Mesendoderm (in vitro differentiated cells): Measurements from ENCODE around the gene CRYBG1. TPM values are rescaled to one million over a fixed set of nuclear protein-coding genes. Genes with fewer than 3 reads are reported as not detected.

ENCODE experiments used
- DNase-seq: peaks from one replicate; pipeline ENCODE4 v3.0.0; 2013
- H2AK5ac ChIP-seq: 2 replicates; pipeline ENCODE4 v1.6.1; 2013; ENCODE audit warnings: low read length, inconsistent platforms
- H2BK120ac ChIP-seq: 2 replicates; pipeline ENCODE4 v1.6.1; 2013; ENCODE audit warnings: low read depth, mild to moderate bottlenecking, low read length, moderate library complexity, mixed read lengths
- H2BK15ac ChIP-seq: replicated peaks from 2 replicates; pipeline ENCODE4 v1.6.1; 2013; ENCODE audit warnings: low read depth, mild to moderate bottlenecking, moderate library complexity
- H2BK5ac ChIP-seq: 2 replicates; pipeline ENCODE4 v1.6.1; 2013; ENCODE audit warnings: low read length, inconsistent platforms
- H3K18ac ChIP-seq: 2 replicates; pipeline ENCODE4 v1.6.1; 2013; ENCODE audit warnings: mild to moderate bottlenecking, low read length, mixed read lengths
- H3K23ac ChIP-seq: one replicate; pipeline ENCODE4 v1.6.1; 2013; ENCODE audit warnings: low read length
- H3K27ac ChIP-seq: 2 replicates; pipeline ENCODE4 v1.5.1; 2013; ENCODE audit warnings: low read depth, mild to moderate bottlenecking, inconsistent platforms, low read length, moderate library complexity
- H3K27me3 ChIP-seq: 2 replicates; pipeline ENCODE4 v1.6.1; 2013; ENCODE audit warnings: low read length, control low read depth, mild to moderate bottlenecking, inconsistent platforms; ENCODE audit not compliant: insufficient read depth, poor library complexity
- H3K36me3 ChIP-seq: 2 replicates; pipeline ENCODE4 v1.6.1; 2013; ENCODE audit warnings: low read length, inconsistent platforms; ENCODE audit not compliant: control insufficient read depth, insufficient read depth
- H3K4ac ChIP-seq: one replicate; pipeline ENCODE4 v1.6.1; 2013; ENCODE audit warnings: low read depth, mild to moderate bottlenecking, low read length, moderate library complexity
- H3K4me1 ChIP-seq: 2 replicates; pipeline ENCODE4 v1.6.1; 2013; ENCODE audit warnings: low read depth, low read length, inconsistent platforms; ENCODE audit not compliant: control insufficient read depth
- H3K4me2 ChIP-seq: 2 replicates; pipeline ENCODE4 v1.6.1; 2013; ENCODE audit warnings: low read length
- H3K4me3 ChIP-seq: 2 replicates; pipeline ENCODE4 v1.5.1; 2013; ENCODE audit warnings: mild to moderate bottlenecking, low read length
- H3K56ac ChIP-seq: one replicate; pipeline ENCODE4 v1.6.1; 2013; ENCODE audit warnings: low read length
- H3K79me1 ChIP-seq: 2 replicates; pipeline ENCODE4 v1.6.1; 2013; ENCODE audit warnings: low read length, inconsistent platforms
- H3K79me2 ChIP-seq: 2 replicates; pipeline ENCODE4 v1.6.1; 2013; ENCODE audit warnings: mild to moderate bottlenecking, low read length; ENCODE audit not compliant: control insufficient read depth, insufficient read depth
- H3K9ac ChIP-seq: 2 replicates; pipeline ENCODE4 v1.6.1; 2013; ENCODE audit warnings: low read length, inconsistent platforms
- H4K5ac ChIP-seq: one replicate; pipeline ENCODE4 v1.6.1; 2013; ENCODE audit warnings: low read length
- H4K8ac ChIP-seq: one replicate; pipeline ENCODE4 v1.6.1; 2013; ENCODE audit warnings: low read depth, mild to moderate bottlenecking, control low read depth, low read length, moderate library complexity
- whole genome bisulfite sequencing: extraction: QIAGEN DNeasy Blood & Tissue Kit; methylation state at CpG from one replicate; pipeline ENCODE4 v1.1.7; 2013; ENCODE audit warnings: low lambda C conversion rate, missing lambda C conversion rate; ENCODE audit not compliant: insufficient coverage; ENCODE audit errors: extremely low coverage; 5-methylcytosine and 5-hydroxymethylcytosine counted together
- polyA plus RNA-seq, 2 experiments: library from polyadenylated mRNA; stranded (reverse); fragments of 200-250 nt; gene quantifications; one replicate each; pipeline ENCODE4 v1.2.3, GENCODE V29; 2013

The CRYBG1 gene
- 1.1 TPM for polyA plus RNA-seq (2013, experiment 1 of 2)
- polyA plus RNA-seq (2013, experiment 2 of 2), result 1.2 TPM

- Histone ChIP-seq H3K4me3 (peak within 1 kb of the TSS; percentile 28), H2BK5ac (no peak within 1 kb of the TSS), H3K27ac (no peak within 1 kb of the TSS), H3K79me1 (no peaks in the 10 kb centered on the region), H2BK15ac (no peak within 1 kb of the TSS), H3K4me2 (peak within 1 kb of the TSS; percentile 61), H3K18ac (no peak within 1 kb of the TSS), H3K4me1 (no peaks in the 10 kb centered on the region), H2AK5ac (no peak within 1 kb of the TSS), H4K8ac (no peak within 1 kb of the TSS), H3K27me3 (peaks cover 4% of the 10 kb centered on the region), H3K9ac (peak within 1 kb of the TSS; percentile 46), H3K36me3 (no peaks in the 10 kb centered on the region), H2BK120ac (no peak within 1 kb of the TSS), H3K4ac (no peak within 1 kb of the TSS), H3K23ac (no peak within 1 kb of the TSS), H3K56ac (peak within 1 kb of the TSS; percentile 82), H4K5ac (no peak within 1 kb of the TSS), H3K79me2 (no peaks in the 10 kb centered on the region)
- peak; percentile 91 for DNase-seq
- no CpG with 5 or more reads among the region's 66 CpGs for WGBS
Observed at GRCh38 chr6:106360410-106360988, at the start of gene CRYBG1. CRYBG1 (plus strand) TSS chr6:106360717; CDS start chr6:106360909, 192 bp downstream.

GRCh38 chr6:106315765-106316374 is 44.6 kb upstream of the CRYBG1 start:
- Histone ChIP-seq H3K79me1 (peaks cover 11% of the 10 kb centered on the region), H3K79me2 (peaks cover 21% of the 10 kb centered on the region), H3K4me3 (no peak overlapping the region), H2BK15ac (no peak overlapping the region), H3K36me3 (no peaks in the 10 kb centered on the region), H3K27me3 (no peaks in the 10 kb centered on the region), H3K56ac (no peak overlapping the region), H3K9ac (no peak overlapping the region), H3K4ac (no peak overlapping the region), H3K27ac (no peak overlapping the region), H3K4me2 (no peak overlapping the region), H2BK120ac (no peak overlapping the region), H3K23ac (no peak overlapping the region), H2BK5ac (no peak overlapping the region), H3K18ac (no peak overlapping the region), H2AK5ac (no peak overlapping the region), H4K5ac (no peak overlapping the region), H4K8ac (no peak overlapping the region), H3K4me1 (peaks cover 4% of the 10 kb centered on the region)
- WGBS, result no CpG with 5 or more reads among the region's 6 CpGs
- no peak for DNase-seq

- no peak overlapping the region for H3K18ac ChIP-seq
- H3K4ac ChIP-seq, result no peak overlapping the region
- no CpG with 5 or more reads among the region's 3 CpGs for WGBS
- H2BK5ac ChIP-seq, result no peak overlapping the region
- no peak overlapping the region for H2BK15ac ChIP-seq
- peaks cover 11% of the 10 kb centered on the region for H3K79me1 ChIP-seq
- H3K4me2 ChIP-seq, result no peak overlapping the region
- no peak overlapping the region for H2AK5ac ChIP-seq
- no peak overlapping the region for H3K27ac ChIP-seq
- H2BK120ac ChIP-seq, result no peak overlapping the region
- no peaks in the 10 kb centered on the region for H3K27me3 ChIP-seq
- DNase-seq, result no peak
- no peak overlapping the region for H3K4me3 ChIP-seq
- H3K79me2 ChIP-seq, result peaks cover 24% of the 10 kb centered on the region
- H3K23ac ChIP-seq, result no peak overlapping the region
- peaks cover 4% of the 10 kb centered on the region for H3K4me1 ChIP-seq
- H4K8ac ChIP-seq, result no peak overlapping the region
- H3K9ac ChIP-seq, result no peak overlapping the region
- H3K36me3 ChIP-seq, result no peaks in the 10 kb centered on the region
- H3K56ac ChIP-seq, result no peak overlapping the region
- H4K5ac ChIP-seq, result no peak overlapping the region
Observed at GRCh38 chr6:106316375-106316766, 44.1 kb upstream of the CRYBG1 start.

GRCh38 chr6:106318061-106318460 is 42.5 kb upstream of the CRYBG1 start:
- Histone ChIP-seq H4K8ac (no peak overlapping the region), H2AK5ac (no peak overlapping the region), H3K79me1 (peaks cover 10% of the 10 kb centered on the region), H4K5ac (no peak overlapping the region), H3K4me3 (no peak overlapping the region), H2BK5ac (no peak overlapping the region), H2BK120ac (no peak overlapping the region), H3K36me3 (no peaks in the 10 kb centered on the region), H3K9ac (no peak overlapping the region), H3K4me2 (no peak overlapping the region), H3K56ac (no peak overlapping the region), H3K4me1 (peaks cover 2% of the 10 kb centered on the region), H2BK15ac (no peak overlapping the region), H3K27ac (no peak overlapping the region), H3K23ac (no peak overlapping the region), H3K18ac (no peak overlapping the region), H3K4ac (no peak overlapping the region), H3K79me2 (peaks cover 33% of the 10 kb centered on the region), H3K27me3 (no peaks in the 10 kb centered on the region)
- no peak for DNase-seq
- WGBS, result no CpG with 5 or more reads among the region's 2 CpGs

GRCh38 chr6:106318851-106319250 is 41.7 kb upstream of the CRYBG1 start:
- H4K8ac ChIP-seq, result no peak overlapping the region
- H3K36me3 ChIP-seq, result no peaks in the 10 kb centered on the region
- H2BK5ac ChIP-seq, result no peak overlapping the region
- no peak overlapping the region for H3K18ac ChIP-seq
- H3K56ac ChIP-seq, result no peak overlapping the region
- peaks cover 10% of the 10 kb centered on the region for H3K79me1 ChIP-seq
- H3K4ac ChIP-seq, result no peak overlapping the region
- no peaks in the 10 kb centered on the region for H3K27me3 ChIP-seq
- H2BK15ac ChIP-seq, result no peak overlapping the region
- H3K79me2 ChIP-seq, result peaks cover 40% of the 10 kb centered on the region
- no peak overlapping the region for H2AK5ac ChIP-seq
- H3K4me1 ChIP-seq, result peaks cover 3% of the 10 kb centered on the region
- H2BK120ac ChIP-seq, result no peak overlapping the region
- no peak overlapping the region for H3K27ac ChIP-seq
- H4K5ac ChIP-seq, result no peak overlapping the region
- H3K23ac ChIP-seq, result no peak overlapping the region
- no peak overlapping the region for H3K9ac ChIP-seq
- DNase-seq, result no peak
- no peak overlapping the region for H3K4me2 ChIP-seq
- no peak overlapping the region for H3K4me3 ChIP-seq

- Histone ChIP-seq H3K4me3 (no peak overlapping the region), H3K79me1 (peaks cover 11% of the 10 kb centered on the region), H4K8ac (no peak overlapping the region), H3K79me2 (peaks cover 46% of the 10 kb centered on the region), H3K4ac (no peak overlapping the region), H4K5ac (no peak overlapping the region), H2BK120ac (no peak overlapping the region), H2BK5ac (no peak overlapping the region), H3K36me3 (no peaks in the 10 kb centered on the region), H3K18ac (no peak overlapping the region), H2BK15ac (no peak overlapping the region), H3K9ac (no peak overlapping the region), H2AK5ac (no peak overlapping the region), H3K4me2 (no peak overlapping the region), H3K27me3 (no peaks in the 10 kb centered on the region), H3K4me1 (peaks cover 4% of the 10 kb centered on the region), H3K23ac (no peak overlapping the region), H3K56ac (no peak overlapping the region), H3K27ac (no peak overlapping the region)
- DNase-seq, result no peak
- no CpG with 5 or more reads among the region's 4 CpGs for WGBS
Observed at GRCh38 chr6:106321940-106322339, 38.6 kb upstream of the CRYBG1 start.
